Skeletal muscle cell (primary cell): Measurements from ENCODE around the gene KCNJ9.
"Not testable (repeated sequence)": the region's sequence is repeated elsewhere in the genome, so short reads cannot be mapped to it uniquely, and the experiment has no call there.

Source experiments
- DNase-seq: peaks from one replicate; pipeline ENCODE4 v3.0.0-alpha.2; 2010; ENCODE audit warnings: low read depth
- H3K4me3 ChIP-seq: 2 replicates; pipeline ENCODE4 v1.5.1; 2011; ENCODE audit warnings: low read depth, mild to moderate bottlenecking, control low read depth, low read length, moderate library complexity

KCNJ9 gene

DNA sequence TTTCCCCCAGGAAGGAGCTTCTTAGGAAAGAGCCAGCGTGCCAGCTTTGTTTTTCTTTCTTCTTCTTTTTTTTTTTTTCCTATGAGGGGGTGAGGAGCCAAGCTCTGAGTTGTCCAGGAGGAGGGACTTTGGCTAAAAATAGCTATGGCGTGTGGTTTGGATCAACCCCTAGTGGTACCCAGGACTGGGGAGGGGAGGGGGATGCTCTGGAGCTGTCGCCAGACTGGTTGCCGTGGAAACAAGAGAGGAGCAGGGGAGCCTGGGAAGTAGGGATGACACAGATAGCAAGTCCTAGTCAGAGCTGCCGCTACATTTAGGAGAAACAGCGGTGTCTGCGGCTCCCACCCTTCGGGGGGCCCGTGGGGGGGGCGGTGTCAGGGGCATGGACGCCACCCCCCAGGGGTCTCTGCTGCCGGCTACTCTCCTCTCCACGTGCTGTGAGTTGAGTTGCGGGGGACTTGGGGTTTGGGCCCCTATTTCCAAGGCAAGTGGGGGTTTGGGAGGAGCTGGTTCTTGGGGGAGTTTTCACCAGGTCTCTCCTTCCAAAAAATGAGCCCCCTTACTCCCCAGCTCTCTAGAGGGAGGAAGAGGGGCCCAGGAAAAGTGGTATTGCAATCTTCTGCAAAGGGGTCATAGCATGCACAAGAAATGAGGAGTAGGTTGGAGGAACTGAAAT lies at the start of gene KCNJ9:
TSS of gene KCNJ9 (plus strand) at position 278 of the 676 bp plus-strand sequence. CDS start 2,493 bp downstream, outside the sequence.
- DNase-seq, result no peak
- H3K4me3 ChIP-seq, result no peak within 1 kb of the TSS

DNA sequence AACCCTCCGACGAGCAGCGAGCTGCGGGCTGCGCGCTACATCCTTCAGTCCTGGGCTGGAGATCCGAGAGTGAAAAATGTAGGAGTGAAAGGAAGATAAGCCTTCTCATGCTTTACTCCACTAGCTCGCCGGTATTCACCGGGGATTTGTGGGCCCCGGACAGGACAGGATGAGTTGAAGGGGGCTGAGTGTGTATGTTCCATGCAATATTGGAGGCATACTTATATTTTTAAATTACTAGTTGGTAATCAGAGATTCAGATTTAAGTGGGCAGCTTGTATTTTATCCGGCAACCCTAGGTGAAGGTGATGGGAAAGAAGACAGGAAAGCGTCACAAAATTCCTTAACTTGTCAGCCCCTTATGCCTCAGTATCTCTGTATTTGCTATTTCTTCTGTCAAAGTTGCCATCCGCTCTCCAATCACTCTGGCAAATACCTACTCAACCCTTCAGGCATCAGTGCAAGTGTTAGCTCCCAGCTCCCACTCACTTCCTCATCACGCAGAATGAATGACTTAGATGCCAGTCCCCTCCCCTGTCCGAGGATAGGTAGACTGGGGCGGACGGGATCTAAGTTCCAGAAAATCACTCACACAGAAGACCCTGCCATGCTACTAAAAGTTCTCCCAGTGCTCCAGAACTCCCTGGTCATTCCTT lies 49.0 kb upstream of the KCNJ9 start:
- no peak for DNase-seq
- H3K4me3 ChIP-seq, result peak overlapping the region; percentile 82

DNA sequence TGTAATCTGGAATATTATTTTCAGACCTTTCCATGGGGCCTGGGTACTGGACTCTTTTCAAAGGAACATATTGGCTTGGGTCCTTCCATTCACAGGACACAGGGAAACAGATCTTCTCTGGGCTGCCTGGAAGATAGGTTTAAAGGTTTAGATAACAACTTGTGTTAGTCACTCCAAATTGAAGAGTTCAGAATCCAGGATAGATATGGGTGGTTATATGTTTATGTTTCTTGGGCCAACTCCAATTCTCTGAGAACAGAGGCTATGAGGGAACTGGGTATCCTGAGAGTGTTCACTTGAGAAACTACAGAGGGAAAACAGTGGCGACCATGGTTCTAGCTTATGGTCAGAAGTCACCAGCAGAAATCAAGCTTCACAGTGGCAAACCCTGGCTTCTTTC lies 40.9 kb upstream of the KCNJ9 start:
- no peak for DNase-seq
- no peak overlapping the region for H3K4me3 ChIP-seq

DNA sequence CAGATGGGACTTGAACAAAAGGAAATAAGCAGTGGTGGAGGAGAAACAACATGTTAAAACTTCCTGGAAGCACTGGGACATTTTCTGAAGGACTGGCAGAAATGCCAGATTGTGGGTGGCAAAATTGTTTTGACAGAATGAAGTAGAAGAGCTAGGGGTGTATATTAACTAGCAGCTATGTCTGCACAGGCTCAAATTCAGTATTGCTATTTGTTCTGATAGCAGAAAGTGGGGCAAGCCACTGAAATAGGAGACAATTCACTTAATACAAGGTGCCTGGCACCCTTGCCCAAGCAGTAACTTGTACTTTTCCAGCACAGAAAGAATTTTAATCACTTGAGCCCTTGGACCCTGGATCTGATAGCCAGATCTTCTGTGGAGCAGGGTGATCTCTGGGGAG lies 37.8 kb upstream of the KCNJ9 start:
- H3K4me3 ChIP-seq, result no peak overlapping the region
- DNase-seq, result no peak

DNA sequence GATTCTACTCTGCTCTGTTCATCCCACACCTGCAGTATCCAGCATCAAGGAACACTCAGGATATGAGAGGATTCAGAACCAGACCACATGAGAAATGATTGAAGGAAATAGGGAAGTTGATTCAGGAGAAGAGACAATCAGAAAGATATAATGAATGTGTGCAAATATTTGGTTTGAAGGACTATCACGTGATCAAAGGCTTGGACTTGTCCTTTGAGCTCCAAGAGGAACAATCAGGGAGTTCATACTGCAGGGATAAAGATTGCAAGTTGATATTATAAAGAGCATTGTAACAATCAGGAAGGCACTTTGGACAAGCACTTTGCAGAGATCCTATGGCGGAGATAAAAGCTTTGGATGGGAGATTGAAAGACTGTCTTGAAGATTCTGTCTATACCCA lies 35.7 kb upstream of the KCNJ9 start:
- no peak for DNase-seq
- H3K4me3 ChIP-seq, result no peak overlapping the region

DNA sequence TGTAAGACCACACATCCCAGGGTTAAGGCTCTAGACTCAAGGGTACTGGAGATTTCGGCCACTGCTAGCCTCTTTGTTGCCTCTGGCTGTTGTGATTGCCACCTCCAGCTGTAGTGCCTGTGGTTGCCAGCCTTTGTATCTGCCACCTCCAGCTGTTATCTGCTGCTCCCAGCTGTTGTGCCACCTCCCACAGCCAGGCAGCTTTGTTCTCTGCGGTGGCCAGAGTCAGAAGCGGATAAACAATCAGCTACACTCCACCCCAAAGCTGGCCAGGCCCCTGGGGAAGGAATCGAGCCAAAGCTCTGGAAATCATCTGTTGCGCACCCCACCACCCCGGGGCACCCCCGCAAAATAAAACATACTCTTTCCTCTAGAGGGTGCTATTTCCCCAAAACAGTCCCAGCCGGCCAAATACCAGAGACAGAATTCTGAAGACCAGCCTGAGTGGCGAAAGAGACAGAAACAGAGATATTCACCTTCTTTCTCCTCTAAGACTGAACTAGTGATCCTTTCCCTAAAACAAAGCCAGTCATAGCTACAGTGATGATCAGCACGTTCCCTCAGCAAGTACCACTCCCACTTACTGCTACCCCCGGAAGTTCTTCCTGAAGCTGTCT lies 34.7 kb upstream of the KCNJ9 start:
- H3K4me3 ChIP-seq, result no peak overlapping the region
- peak; percentile 31 for DNase-seq

DNA sequence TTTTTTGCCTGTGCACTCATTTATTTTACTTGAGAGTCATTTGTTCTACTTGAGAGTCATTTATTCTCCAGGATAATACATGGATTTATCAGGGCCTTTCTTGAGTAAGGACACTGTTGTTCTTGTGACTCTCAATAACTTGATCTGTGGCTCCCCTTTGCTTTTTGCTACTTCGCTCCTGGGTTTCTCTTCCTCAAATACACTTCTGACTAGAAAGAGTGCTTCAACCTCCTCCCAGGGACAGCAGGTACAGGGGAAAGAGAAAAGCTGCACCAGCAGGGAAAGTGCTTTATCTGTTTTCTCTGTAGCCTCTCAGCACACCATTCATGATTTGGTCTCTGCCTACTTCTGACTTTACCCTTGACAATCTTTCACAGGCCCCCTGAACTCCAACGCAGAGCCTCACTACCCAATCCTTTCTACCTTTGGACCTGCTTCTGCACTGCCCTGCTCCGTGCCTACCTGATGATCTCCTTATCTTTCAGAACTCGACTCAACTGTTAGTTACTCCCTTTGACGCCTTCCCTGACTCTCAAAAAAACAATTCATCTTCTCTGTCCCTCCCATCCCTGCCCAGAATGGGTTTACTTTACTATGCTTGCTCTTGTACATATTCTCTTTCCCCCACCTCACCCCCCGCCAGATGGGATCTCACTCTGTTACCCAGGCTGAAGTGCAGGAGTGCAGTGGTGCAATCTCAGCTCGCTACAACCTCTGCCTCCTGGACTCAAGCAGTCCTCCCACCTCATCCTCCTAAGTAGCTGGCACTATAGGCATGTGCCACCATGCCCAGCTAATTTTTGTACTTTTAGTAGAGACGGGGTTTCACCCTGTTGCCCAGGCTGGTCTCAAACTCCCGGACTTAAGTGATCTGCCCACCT lies 34.0 kb upstream of the KCNJ9 start:
- no peak for DNase-seq
- H3K4me3 ChIP-seq, result no peak overlapping the region

DNA sequence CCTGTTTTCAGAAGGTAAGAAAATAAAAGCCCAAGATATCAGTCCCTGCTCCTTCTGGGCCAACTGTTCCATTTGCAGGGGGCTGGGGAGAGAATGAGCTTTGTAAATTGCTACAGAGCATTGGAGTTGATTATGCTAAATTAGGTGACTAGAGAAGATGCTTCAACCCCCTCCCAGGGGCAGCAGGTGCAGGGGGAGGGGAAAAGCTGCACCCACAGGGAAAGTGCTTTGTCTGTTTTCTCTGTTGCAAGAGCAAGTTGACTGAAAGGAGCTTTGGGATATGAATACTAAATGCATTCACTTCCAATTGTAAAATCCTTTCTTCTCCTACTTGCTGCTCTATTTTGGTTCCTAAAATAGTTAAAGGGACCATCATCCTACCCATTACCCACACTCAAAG lies 33.0 kb upstream of the KCNJ9 start:
- no peak for DNase-seq
- no peak overlapping the region for H3K4me3 ChIP-seq

DNA sequence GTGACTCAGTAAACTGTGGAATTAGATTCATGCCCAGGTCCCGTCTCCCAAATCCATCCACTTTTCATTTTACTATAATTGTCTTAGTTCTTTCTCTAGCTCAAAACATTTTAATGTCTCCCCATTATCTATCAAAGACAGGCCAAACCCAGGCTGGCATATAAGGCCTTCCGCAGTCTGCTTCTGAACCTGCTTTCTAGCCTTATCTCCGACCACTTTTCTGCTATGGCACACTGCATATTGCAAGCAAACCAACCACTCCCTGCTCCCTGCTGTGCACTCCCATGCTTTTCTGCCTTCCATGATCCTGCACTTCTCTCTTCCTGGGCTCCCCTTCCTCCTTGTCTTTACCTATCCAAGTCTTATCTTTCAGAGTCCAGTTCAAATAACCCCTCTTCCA lies 32.2 kb upstream of the KCNJ9 start:
- DNase-seq, result no peak
- no peak overlapping the region for H3K4me3 ChIP-seq

DNA sequence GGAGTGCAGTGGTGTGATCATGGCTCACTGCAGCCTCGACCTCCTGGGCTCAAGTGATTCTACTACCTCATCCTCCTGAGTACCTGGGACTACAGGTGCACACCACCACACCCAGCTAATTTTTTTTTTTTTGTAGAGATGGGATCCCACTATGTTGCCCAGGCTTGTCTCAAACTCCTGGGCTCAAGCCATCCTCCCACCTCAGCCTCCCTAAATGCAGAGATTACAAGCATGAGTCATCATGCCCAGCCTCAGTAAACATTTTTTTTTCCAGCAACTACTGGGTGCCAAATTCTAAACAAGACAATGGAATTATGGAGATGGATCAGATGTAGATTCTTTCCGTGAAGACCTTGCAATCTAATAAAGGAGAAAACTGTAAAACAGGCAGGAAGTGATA lies 31.2 kb upstream of the KCNJ9 start:
- H3K4me3 ChIP-seq, DNase-seq: not testable (repeated sequence)

DNA sequence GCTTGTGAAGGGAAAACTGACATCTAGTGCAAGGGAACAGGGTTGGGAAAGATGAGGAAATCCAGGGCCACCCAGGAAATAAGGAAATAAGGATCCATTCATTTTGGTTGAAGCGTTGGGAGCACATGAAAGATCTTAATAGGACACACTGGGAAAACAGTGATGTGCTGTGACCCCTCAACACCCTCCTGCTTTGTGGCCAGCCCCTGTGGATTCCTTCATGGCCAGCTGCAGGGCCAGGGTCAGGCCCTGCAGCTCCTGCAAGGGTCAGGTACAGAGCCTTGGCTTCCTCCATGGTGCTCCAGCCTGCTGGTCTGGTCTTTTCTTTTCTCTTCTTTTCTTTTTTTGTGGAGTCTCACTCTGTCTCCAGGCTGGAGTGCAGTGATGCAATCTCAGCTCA lies 30.7 kb upstream of the KCNJ9 start:
- H3K4me3 ChIP-seq, result no peak overlapping the region
- DNase-seq, result no peak

DNA sequence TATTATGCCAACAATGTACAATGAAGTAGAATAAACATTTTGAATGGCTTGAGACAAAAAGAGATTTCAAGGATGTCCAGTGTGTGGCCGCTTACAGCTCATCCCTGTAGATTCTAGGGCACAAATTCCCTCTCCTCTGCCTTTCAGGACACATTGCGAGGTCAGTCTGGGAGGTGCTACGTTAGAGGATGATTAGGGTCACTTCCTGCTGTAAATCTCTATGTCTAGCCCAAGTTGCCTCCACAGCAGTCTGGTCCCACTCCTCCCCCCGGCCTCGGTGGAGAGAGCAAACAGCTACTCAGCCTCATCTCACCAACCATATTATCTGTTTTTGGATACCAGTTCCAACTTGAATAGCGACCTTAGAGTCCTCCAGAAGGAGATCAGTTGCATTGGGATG lies 28.4 kb upstream of the KCNJ9 start:
- no peak for DNase-seq
- H3K4me3 ChIP-seq, result no peak overlapping the region

DNA sequence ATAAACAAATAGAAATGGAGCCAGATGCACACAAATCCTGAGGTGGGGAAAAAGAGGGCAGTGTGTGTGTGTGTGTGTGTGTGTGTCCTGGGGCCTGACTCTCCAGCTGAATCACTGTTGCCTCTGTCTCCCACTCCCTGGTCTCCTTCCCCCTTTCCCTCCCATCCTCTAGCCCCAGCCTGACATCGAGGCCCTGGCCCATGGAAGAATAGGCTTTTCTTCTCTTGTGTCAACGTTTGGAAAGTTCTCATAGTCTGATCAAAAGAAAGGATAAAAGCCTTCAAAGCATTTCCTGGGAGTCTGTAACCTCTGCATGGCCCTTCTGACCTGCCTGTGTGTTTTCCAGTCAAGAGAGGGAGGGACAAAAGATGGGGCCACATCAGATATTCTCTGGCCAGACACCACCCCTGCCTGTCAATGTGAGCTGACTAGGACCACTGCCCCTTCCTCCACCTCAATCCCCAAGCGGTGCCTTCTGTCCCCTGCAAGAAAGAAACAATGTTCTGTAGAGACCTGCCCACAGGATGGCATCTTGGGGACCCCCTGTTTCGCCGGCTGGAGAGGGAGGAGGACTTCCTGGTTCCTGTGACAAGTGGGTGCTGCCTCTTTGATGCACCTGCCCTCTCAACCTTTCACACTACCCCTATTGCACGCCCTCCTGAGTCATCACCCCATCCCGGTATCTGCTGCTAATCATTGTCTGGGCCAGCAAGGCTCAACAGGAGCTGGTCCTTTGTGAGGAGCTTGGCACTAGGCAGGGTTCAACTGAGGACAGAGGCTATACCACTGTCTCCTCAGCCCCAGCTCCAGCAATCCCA lies 27.6 kb upstream of the KCNJ9 start:
- H3K4me3 ChIP-seq, result no peak overlapping the region

DNA sequence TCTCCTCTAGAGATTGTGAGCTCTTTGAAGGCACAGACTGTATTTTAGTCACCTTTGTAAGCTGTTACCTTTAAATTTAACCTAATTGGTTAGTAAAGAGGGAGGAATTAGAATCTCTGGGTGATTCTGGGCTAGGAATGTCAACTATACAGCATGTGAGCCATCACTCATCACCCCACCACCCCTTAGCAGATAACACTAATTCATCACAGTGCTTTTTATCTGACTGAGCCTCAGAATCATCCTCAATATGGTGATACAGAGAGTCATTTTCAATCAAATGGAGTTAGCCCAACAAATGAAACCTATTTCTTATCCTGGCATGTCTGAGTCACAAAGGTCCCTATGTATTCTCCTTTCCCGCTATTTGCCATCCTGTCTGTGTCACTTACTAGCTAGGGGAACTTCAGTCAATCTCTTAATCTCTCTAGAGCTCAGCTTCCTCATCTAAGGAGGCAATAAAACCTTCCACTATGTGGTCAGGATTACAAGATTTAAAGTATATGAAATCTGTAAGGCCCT lies 24.6 kb upstream of the KCNJ9 start:
- H3K4me3 ChIP-seq, result no peak overlapping the region
- no peak for DNase-seq

More for the DNA sequence above, 27.6 kb upstream of the KCNJ9 start:
- DNase-seq, result no peak

DNA sequence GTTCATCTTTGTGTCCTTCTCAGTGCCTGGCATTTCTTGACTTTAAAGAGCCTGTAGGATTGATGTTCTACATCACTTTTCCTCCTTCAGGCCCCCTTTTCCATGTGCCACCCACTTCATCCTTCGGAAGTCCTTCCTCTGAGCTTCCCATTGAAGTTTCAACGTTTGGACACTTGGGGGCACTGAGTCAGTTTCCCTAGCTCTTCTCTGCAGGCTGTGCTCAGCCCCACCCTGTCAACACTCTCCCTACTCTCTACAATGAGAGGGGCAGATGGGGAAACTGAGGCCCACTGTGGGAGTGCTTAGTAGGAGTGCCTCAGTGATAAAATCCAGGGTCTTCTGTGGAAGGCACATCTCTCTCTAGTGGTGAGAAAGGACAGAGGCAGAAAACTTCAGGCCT lies 23.3 kb upstream of the KCNJ9 start:
- no peak overlapping the region for H3K4me3 ChIP-seq
- no peak for DNase-seq

DNA sequence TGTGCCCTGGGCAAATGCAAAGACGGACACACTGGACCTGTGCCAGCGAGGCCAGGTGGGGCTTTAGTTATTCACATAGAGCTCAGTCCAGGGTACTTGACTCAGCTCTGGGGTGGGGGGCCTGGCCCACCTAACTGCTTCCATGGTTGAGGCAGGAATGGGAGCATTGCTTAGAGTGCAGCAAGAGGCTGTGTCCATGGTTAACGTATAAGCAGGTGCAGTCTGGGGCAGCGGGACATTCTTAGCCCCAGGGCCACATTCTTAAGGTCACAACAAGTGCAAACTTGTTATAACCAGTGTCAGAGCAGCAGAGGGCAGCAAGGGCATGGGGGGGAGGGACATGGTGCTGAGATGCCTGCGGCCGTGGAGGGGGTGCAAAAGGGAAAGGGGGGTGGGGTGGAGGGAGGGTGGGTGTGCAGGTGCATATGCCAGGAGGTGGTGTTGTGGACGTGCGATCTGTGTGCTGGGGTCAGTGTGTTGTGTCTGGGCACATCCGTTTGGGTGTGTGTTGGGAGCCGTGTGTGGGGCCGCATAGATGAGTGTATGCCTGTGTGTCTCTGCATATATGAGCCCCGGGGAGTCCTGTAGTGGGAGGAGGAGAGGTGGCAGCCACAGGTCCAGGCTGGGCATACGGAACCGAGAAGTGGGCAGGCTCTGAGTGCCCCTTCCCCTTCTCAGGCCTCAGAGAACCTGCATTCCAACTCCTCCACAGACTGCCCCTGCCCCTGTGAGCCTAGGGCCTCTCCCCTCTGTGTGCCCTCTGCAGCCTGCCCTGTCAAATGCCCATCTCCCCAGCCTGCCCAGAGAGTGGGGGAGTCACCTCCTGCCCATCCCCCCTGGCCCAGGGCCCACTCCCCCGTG lies 19.7 kb upstream of the KCNJ9 start:
- DNase-seq, result no peak
- H3K4me3 ChIP-seq, result no peak overlapping the region

DNA sequence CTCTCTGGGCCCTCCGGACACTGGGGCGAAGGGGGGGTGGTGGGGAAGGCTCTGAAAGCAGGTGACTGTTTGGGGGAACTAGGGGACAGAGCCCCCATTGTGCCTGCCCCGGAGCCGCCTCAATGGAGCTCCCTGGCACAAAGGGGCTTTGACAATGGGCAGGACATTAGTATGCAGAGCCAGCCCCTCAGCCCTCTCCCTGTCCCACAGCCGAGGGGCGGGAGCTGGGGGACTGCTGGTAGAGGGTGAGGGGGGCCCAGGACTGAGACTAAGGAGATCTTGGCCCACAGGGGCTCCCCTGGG lies 19.2 kb upstream of the KCNJ9 start:
- no peak for DNase-seq

DNA sequence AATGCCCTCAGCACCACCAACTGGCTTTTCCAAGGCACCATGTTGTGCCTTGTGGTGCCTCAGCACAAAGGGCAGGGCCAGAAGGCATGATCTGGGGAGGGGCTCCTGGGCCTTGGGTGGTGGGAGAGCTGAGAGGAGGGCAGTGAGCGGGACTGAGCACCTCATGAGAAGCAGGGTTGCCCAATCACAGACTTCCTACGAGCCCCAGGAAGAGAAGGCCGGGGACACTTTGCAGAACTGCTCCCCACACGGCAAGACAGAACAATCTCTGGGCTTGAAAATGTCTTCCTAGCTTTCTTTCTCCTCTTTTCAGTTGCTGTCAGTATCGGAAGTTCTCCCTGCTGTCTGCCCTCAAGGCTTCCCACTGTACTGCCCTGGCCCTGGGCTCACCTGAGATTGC lies 18.2 kb upstream of the KCNJ9 start:
- no peak overlapping the region for H3K4me3 ChIP-seq

More for the DNA sequence above, 19.2 kb upstream of the KCNJ9 start:
- H3K4me3 ChIP-seq, result no peak overlapping the region

More for the DNA sequence above, 18.2 kb upstream of the KCNJ9 start:
- DNase-seq, result no peak
